ENCODE measurements around the gene RACK1.
"Not testable (repeated sequence)": the region's sequence is repeated elsewhere in the genome, so short reads cannot be mapped to it uniquely, and the experiment has no call there.

The RACK1 gene

DNA sequence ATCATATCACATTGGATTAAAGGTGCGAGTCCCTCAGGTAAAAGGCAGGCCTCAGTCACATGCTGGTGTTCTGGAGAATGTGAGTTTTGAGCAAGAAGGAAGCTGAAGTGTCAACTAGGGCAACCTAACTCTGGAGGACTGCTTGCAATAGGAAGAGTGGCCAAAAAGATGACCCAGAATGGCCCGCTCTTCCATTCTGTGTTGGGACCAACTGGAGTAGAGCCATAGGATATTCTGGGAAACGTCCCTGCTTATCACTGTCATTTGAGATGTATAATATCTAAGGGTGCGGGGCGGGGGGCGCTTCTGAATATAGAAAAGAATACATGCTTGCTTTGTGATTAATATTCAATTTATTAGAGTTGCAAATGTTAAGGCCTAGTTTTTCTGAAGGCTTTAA is 31.6 kb downstream of the RACK1 start:
- DNase-seq = no peak

DNA sequence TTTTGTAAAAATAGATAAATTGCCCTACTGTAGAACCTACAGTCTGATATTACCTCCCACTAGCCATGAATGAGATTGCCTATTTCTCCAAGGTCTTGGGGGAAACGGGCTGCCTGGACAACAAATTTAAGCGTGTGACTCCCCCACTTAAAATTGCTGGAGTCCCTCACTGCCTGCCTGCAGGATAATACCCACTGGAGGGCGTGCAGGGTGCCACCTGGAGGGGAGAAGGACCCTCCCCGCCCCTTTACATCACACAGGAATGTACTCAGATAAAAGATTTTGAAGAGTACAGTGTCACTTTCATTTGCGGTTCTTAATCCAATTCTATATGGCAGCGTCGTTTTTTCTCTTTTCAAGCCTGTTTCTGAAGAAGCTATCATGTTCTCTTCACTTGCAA is 32.5 kb downstream of the RACK1 start:
- no peak for DNase-seq

- not testable (repeated sequence) for DNase-seq
Observed at GRCh38 chr5:181210698-181211097, 33.0 kb downstream of the RACK1 start.

DNA sequence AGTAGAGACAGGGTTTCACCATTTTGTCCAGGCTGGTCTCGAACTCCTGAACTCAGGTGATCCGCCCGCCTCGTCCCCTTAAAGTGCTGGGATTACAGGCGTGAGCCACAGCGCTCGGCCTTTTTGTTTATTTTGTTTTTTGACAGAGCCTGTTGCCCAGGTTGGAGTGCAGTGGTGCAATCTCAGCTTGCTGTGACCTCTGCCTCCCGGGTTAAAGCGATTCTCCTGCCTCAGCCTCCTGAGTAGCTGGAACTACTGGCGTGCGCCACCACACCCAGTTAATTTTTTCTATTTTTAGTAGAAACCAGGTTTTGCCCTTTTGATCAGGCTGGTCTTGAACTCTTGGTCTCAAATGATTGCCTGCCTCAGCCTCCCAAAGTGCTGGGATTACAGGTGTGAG is 33.6 kb downstream of the RACK1 start:
- not testable (repeated sequence) for DNase-seq

DNA sequence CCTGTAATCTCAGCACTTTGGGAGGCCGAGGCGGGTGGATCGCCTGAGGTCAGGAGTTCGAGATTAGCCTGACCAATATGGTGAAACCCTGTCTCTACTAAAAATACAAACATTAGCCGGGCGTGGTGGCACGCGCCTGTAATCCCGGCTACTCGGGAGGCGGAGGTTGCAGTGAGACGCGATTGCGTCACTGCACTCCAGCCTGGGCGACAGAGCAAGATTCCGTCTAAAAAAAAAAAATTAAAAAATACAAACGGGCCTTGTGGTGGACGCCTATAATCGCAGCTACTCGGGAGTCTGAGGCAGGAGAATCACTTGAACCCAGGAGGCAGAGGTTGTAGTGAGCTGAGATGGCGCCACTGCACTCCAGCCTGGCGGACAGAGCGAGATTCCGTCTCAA is 34.7 kb downstream of the RACK1 start:
- not testable (repeated sequence) for DNase-seq

DNA sequence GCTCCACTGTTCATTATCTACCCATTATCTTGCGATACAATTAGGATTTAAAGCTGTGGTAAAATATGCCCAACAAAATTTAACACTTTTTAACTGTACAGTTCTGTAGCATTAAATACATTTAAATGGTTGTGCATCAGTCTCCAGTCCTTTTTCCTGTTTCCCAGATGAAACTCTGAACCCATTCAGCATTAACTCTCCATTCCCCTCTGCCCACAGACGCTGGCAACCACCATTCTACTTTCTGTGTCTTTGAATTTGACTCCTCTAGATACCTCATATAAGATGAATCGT is 35.8 kb downstream of the RACK1 start:
- DNase-seq = no peak

- peak; percentile 83 to 90 (median 86) for DNase-seq
Observed at GRCh38 chr5:181207214-181207959, 36.3 kb downstream of the RACK1 start.

GRCh38 chr5:181205761-181206649 is 37.7 kb downstream of the RACK1 start:
- DNase-seq = no peak

DNA sequence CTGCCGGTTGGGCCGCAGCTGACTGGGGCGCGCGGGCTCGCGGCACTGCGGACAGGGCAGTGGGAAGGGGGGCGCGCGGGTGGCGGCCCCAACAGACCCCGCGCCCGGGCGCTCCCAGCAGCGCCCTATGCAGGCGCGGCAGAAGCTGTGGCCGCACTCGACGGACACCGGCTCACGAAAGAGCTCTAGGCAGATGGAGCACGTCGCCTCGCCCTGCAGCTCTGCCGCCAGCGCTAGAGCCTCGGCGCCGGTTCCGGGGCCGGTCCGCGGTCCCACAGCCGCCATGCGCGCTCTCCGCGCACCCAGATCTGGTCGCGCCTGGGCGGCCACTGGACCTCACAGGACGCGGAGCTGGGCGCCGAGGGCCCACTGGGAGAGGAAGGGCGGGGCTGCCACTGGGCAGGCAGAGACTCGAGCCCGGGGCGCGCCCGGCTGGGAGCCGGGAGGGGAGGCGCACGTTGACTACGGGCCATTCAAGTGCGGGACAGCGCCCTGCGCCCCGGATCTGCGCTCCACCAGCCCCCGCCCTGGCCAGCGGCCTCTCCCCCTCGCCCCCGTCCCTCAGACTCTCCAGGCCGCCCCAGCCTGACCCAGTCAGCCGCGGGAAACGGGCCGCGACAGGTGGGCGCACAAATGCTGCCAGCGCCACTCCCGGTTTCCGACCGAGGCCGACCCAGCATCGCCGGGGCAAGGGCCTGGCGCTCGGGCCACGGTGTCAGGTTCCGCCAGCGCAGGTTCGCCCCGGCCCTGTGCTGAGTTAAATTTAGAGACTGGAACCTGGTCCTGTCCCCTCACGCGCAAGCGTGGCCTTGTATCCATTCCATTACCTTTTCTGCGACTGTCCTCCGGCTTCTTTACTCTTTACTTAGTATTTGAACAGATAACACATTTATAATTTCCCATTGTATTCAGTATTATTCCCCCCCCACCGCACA is 38.6 kb downstream of the RACK1 start, which contains the start of gene TRIM7:
Gene TRIM7 (minus strand): TSS at position 371 of the 935 bp plus-strand sequence. CDS start 86 bp downstream, at position 285.
- peak; percentile 50 to 78 (median 64) for DNase-seq

DNA sequence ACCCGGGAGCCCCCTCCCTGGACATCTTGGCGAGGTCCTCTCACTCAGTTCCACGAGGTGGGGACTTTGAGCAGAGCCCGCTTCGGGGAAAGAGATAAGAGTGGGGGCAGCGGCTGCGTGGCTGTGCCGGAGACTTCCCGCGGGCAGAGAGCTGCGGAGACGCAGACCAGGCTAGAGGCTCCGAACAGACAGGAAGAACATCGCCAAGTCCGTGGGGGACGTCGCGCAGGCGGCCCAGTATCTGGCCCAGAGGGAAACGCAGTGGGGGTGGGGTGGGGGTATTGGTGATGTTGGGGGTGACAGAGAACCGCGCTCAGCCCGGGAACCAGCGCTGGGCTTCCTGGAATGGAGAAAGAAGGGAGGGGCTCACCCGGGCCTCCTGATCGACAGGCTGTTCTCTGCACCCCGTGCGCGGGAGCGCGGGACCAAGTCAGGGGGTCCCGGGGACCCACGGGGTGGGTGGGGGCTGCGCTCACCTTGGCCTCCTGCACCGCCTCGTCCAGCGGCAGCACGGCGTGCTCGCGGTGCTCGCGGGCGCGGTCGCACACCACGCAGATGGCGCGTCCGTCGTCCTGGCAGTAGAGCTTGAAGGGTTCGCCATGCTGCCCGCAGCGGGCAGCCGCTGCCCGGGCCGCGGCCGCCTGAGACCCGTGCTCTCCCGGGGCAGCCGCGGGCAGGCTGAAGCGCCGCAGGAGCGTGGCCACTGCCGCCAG is 39.4 kb downstream of the RACK1 start:
- peak in 2 of 4 experiments; percentile 37 to 52 for DNase-seq

- DNase-seq = no peak
Observed at GRCh38 chr5:181203777-181204112, 40.0 kb downstream of the RACK1 start.

GRCh38 chr5:181203093-181203711 is 40.5 kb downstream of the RACK1 start:
- peak; percentile 60 to 83 (median 72) for DNase-seq

- DNase-seq = no peak
Observed at GRCh38 chr5:181200816-181201215, 42.9 kb downstream of the RACK1 start.

GRCh38 chr5:181199881-181200638 is 43.6 kb downstream of the RACK1 start:
- peak in 2 of 4 experiments; percentile 43 to 54 for DNase-seq

GRCh38 chr5:181198905-181199519 is 44.7 kb downstream of the RACK1 start:
- DNase-seq = no peak

DNA sequence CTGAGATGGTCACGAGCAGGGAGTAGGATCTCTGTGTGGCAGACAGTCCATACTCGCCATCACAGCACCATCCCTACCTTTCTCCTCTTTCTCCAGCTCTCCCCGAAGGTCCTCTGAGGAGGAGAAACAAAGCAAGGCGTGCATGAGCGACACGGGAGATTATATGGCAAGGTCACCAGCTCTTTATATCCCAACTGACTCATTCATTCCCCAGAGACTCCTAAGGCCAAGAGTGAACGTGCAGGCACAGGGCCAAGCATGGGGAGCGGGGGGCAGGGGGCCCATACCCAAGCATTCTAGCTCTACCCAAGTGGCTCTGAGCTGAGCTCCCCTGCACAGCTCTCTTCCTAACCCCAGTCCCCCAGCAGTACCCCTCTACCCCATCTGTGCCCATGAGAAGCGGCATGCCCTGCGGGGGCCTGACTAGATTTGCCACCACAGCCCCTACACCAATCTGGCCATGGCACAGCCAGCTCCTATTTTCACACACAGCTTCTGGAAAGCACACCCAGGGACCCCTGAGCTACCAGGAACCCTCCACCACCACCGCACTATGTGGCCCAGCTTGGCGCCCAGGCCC is 45.5 kb downstream of the RACK1 start:
- no peak for DNase-seq

DNA sequence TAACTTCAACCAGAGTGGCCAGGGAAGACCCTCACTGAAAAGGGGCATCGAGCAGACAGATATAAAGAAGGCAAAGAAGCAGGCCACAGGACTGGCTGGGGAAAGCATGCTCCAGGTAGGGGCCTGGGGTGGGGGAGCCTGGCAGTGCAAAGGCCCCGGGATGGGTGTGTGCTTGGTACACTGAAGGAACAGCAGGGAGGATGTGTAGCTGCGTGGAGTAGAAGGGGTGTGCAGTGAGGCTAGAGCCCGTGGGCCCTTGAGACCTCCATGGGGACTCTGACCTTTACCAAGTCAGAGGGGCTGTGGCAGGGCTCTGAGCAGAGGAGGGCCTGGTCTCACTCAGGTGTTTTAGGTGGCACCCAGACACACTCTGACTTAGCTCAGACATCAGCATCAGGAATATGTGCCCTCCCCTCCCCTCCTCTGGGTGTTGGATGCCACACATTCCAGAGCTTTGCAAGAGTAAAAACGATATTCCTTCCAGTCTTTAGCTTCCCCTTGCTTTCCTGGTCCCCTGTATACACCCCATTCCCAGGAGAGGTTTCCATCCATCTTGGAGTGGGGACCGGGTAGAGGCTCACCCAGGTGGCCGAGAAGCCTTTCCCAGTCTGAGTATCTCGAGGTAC is 46.3 kb downstream of the RACK1 start:
- no peak for DNase-seq

- no peak for DNase-seq
Observed at GRCh38 chr5:181195249-181195761, 48.4 kb downstream of the RACK1 start.
